Activated CD4-positive, alpha-beta T cell treated with anti-CD3 and anti-CD28 coated beads, Interleukin-2, amount 10 ng/mL, durations not matched to agents 24 days and 14 days (primary cell): ENCODE measurements around the gene ATP1B4. TPM values are rescaled to one million over a fixed set of nuclear protein-coding genes. Genes with fewer than 3 reads are reported as not detected.
A peak's percentile ranks its signal among the peaks of the same experiment; 100 is the strongest.

Experiments
- DNase-seq: peaks from one replicate; pipeline ENCODE4 v3.0.0; 2022
- H3K27ac Mint-ChIP-seq: one replicate; pipeline ENCODE4 v1.8.0; 2022; ENCODE audit warnings: mild to moderate bottlenecking, mixed read lengths
- H3K27me3 Mint-ChIP-seq: one replicate; pipeline ENCODE4 v1.8.0; 2022; ENCODE audit warnings: mixed read lengths
- H3K36me3 Mint-ChIP-seq: one replicate; pipeline ENCODE4 v1.8.0; 2022; ENCODE audit warnings: low read depth, mild to moderate bottlenecking, mixed read lengths
- H3K4me1 Mint-ChIP-seq: one replicate; pipeline ENCODE4 v1.8.0; 2021; ENCODE audit warnings: mixed read lengths
- H3K4me3 Mint-ChIP-seq: one replicate; pipeline ENCODE4 v1.8.0; 2022; ENCODE audit warnings: mild to moderate bottlenecking, moderate library complexity, mixed read lengths
- H3K9me3 Mint-ChIP-seq: one replicate; pipeline ENCODE4 v1.8.0; 2021; ENCODE audit warnings: mixed read lengths
- intact Hi-C: fragments of 100-400 bp; cut with micrococcal nuclease; formaldehyde crosslinking; loops from one replicate; pipeline ENCODE4 v1.15.1; 2023
- total RNA-seq: library from RNA; stranded (reverse); gene quantifications from 2 replicates; pipeline ENCODE4 v1.2.3, GENCODE V29; 2022

Gene ATP1B4
- total RNA-seq, 1 donor from 2014 or later = not detected

DNA sequence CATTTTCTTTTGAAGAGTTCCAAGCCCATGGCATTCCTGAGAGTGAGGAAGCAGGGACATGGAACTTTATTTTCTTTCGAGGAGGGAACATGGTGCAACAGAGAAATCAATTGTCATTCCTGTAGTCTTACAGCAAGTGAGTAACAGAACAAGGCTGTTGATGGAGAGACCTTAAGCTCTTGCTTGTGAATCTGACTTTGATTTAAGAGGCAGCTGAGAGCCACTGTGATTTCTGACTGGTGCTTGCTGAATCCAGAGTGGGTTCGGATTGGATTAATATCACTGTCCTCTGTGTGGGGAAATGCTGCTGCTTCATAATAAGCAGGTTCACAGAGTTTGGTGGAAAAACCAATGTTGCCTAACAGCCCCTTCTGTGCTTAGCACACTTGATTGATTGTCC lies 4.7 kb upstream of the ATP1B4 start:
- Mint-ChIP-seq H3K36me3 (no peaks in the 10 kb centered on the region), H3K27ac (no peak overlapping the region), H3K4me1 (no peaks in the 10 kb centered on the region), H3K27me3 (peaks cover 7% of the 10 kb centered on the region), H3K9me3 (no peaks in the 10 kb centered on the region), H3K4me3 (no peak overlapping the region)
- intact Hi-C loops = no loop called here
- no peak for DNase-seq

- Mint-ChIP-seq H3K9me3 (no peaks in the 10 kb centered on the region), H3K27ac (no peak overlapping the region), H3K4me1 (no peaks in the 10 kb centered on the region), H3K36me3 (no peaks in the 10 kb centered on the region), H3K4me3 (no peak overlapping the region), H3K27me3 (peaks cover 8% of the 10 kb centered on the region)
- no peak for DNase-seq
- intact Hi-C loops = no loop called here
Measured at GRCh38 chrX:120358737-120359456, 3.0 kb upstream of the ATP1B4 start.

DNA sequence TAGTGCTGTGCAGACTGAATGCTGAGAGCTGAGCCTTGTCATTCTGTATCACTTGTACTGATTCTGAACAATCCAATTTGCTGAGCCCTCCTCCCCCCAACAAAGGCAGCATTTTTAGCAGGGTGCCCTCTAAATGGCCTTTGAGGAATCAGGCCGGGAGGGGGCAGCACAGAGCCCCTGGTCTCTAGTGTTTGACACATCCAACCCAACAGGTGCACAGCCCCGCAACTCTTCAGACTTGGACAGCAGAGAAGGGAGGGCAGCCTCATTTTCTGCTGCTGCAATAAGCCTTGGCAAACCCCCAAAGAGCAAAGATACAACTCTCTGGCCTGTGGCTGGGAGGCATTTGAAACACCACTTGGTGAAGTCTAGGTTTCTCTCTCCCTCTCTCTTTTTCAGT lies 3.4 kb downstream of the ATP1B4 start:
- peak; percentile 81 for DNase-seq
- peaks cover 3% of the 10 kb centered on the region for H3K27me3 Mint-ChIP-seq
- no peaks in the 10 kb centered on the region for H3K36me3 Mint-ChIP-seq
- no peak overlapping the region for H3K4me3 Mint-ChIP-seq
- no peaks in the 10 kb centered on the region for H3K9me3 Mint-ChIP-seq
- H3K4me1 Mint-ChIP-seq = no peaks in the 10 kb centered on the region
- intact Hi-C loops = loop anchor here (10.0 kb wide), 1 partner anchor 89 kb away; no protein-coding TSS in a partner anchor
- H3K27ac Mint-ChIP-seq = no peak overlapping the region

DNA sequence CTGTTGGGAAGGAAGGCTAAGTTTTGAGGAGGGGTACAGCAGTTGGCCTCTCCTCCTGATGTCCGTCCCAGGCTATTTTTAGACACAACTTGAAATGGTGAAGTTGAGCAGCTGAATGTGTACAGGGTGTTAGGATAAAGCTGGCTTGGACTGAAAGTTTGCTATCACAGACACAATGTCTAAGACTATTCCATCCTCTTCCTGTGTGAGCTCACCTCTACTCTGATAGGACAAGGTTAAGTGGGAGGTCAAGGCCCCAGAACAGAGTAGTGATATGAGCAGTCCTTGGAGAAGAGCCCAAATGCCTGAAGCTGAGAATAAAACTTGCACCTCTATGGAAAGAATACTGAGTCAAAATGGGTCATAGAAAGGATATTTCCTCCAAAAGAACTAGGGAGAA lies 4.1 kb downstream of the ATP1B4 start:
- DNase-seq = no peak
- intact Hi-C loops = loop anchor here (10.0 kb wide), 1 partner anchor 89 kb away; no protein-coding TSS in a partner anchor
- H3K36me3 Mint-ChIP-seq = no peaks in the 10 kb centered on the region
- H3K4me1 Mint-ChIP-seq = no peaks in the 10 kb centered on the region
- H3K9me3 Mint-ChIP-seq = no peaks in the 10 kb centered on the region
- peaks cover 3% of the 10 kb centered on the region for H3K27me3 Mint-ChIP-seq
- no peak overlapping the region for H3K27ac Mint-ChIP-seq
- H3K4me3 Mint-ChIP-seq = no peak overlapping the region

DNA sequence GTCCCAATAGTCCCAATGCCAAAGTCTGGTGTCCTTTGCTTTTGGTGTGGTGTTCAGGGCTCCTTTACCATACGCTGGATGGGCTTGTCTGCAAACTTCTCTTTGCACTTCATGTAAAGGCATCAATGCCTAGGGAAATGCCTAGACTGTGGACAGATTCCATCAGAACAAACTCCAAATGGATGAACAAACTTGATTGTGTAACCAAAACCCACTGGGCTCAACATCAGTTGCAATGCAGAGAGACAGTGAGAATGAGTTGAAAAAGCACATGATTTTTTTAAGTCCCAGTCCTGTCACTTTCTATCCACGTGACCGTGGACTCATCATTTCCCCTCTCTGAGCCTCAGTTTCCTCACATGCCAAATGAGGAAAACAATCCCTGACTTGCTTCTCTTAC lies 4.9 kb downstream of the ATP1B4 start:
- H3K27me3 Mint-ChIP-seq = peaks cover 3% of the 10 kb centered on the region
- no peak for DNase-seq
- intact Hi-C loops = loop anchor here (10.0 kb wide), 1 partner anchor 88 kb away; no protein-coding TSS in a partner anchor

GRCh38 chrX:120367402-120368109 lies 5.7 kb downstream of the ATP1B4 start:
- H3K4me3 Mint-ChIP-seq = no peak overlapping the region
- H3K4me1 Mint-ChIP-seq = no peaks in the 10 kb centered on the region
- DNase-seq = no peak
- intact Hi-C loops = loop anchor here (10.0 kb wide), 1 partner anchor 87 kb away; no protein-coding TSS in a partner anchor
- H3K27me3 Mint-ChIP-seq = peaks cover 3% of the 10 kb centered on the region
- H3K36me3 Mint-ChIP-seq = no peaks in the 10 kb centered on the region
- no peaks in the 10 kb centered on the region for H3K9me3 Mint-ChIP-seq
- no peak overlapping the region for H3K27ac Mint-ChIP-seq

More for the DNA sequence above, 4.9 kb downstream of the ATP1B4 start:
- no peak overlapping the region for H3K27ac Mint-ChIP-seq
- H3K9me3 Mint-ChIP-seq = no peaks in the 10 kb centered on the region
- no peaks in the 10 kb centered on the region for H3K36me3 Mint-ChIP-seq
- H3K4me1 Mint-ChIP-seq = no peaks in the 10 kb centered on the region
- H3K4me3 Mint-ChIP-seq = no peak overlapping the region

GRCh38 chrX:120372667-120373370 lies 10.9 kb downstream of the ATP1B4 start:
- Mint-ChIP-seq H3K27ac (no peak overlapping the region), H3K4me1 (no peaks in the 10 kb centered on the region), H3K9me3 (no peaks in the 10 kb centered on the region), H3K4me3 (no peak overlapping the region), H3K36me3 (no peaks in the 10 kb centered on the region), H3K27me3 (no peaks in the 10 kb centered on the region)
- intact Hi-C loops = no loop called here
- DNase-seq = no peak

- no peak overlapping the region for H3K27ac Mint-ChIP-seq
- no peaks in the 10 kb centered on the region for H3K9me3 Mint-ChIP-seq
- peaks cover 8% of the 10 kb centered on the region for H3K27me3 Mint-ChIP-seq
- no peak for DNase-seq
- H3K4me1 Mint-ChIP-seq = no peaks in the 10 kb centered on the region
- H3K36me3 Mint-ChIP-seq = no peaks in the 10 kb centered on the region
- intact Hi-C loops = no loop called here
- H3K4me3 Mint-ChIP-seq = no peak overlapping the region
Measured at GRCh38 chrX:120377179-120377578, 15.3 kb downstream of the ATP1B4 start.

GRCh38 chrX:120377715-120378114 lies 15.8 kb downstream of the ATP1B4 start:
- no peak for DNase-seq
- H3K27ac Mint-ChIP-seq = no peak overlapping the region
- no peak overlapping the region for H3K4me3 Mint-ChIP-seq
- H3K4me1 Mint-ChIP-seq = no peaks in the 10 kb centered on the region
- H3K36me3 Mint-ChIP-seq = no peaks in the 10 kb centered on the region
- intact Hi-C loops = no loop called here
- H3K9me3 Mint-ChIP-seq = no peaks in the 10 kb centered on the region
- peaks cover 8% of the 10 kb centered on the region for H3K27me3 Mint-ChIP-seq

DNA sequence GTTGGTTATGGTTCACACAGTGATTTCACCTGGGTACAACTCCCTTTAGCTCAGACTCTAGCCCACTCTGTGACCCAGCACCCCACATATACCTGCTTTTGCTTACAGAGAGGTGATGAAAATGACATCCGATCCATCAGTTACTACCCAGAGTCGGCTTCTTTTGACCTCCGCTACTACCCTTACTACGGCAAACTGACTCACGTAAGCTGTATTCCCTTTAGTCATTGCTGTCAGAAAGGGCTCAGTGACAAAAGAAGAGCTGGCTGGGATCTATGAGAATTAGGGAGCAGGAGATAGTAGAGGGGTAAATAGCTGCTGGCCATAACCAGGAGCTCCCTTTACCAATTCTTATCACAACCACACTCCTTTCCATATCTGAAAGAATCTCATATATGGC lies 16.7 kb downstream of the ATP1B4 start:
- intact Hi-C loops = no loop called here
- H3K4me3 Mint-ChIP-seq = no peak overlapping the region
- H3K27me3 Mint-ChIP-seq = peaks cover 8% of the 10 kb centered on the region
- no peak for DNase-seq
- no peaks in the 10 kb centered on the region for H3K36me3 Mint-ChIP-seq
- no peak overlapping the region for H3K27ac Mint-ChIP-seq
- H3K9me3 Mint-ChIP-seq = no peaks in the 10 kb centered on the region
- no peaks in the 10 kb centered on the region for H3K4me1 Mint-ChIP-seq

GRCh38 chrX:120379937-120380681 lies 18.2 kb downstream of the ATP1B4 start:
- Mint-ChIP-seq H3K27me3 (peaks cover 8% of the 10 kb centered on the region), H3K36me3 (no peaks in the 10 kb centered on the region), H3K4me1 (no peaks in the 10 kb centered on the region), H3K4me3 (no peak overlapping the region), H3K9me3 (no peaks in the 10 kb centered on the region), H3K27ac (no peak overlapping the region)
- intact Hi-C loops = loop anchor here (5.0 kb wide), 2 partner anchors 77 to 97 kb away; no protein-coding TSS in a partner anchor
- DNase-seq = no peak

GRCh38 chrX:120380699-120381098 lies 18.8 kb downstream of the ATP1B4 start:
- Mint-ChIP-seq H3K4me3 (no peak overlapping the region), H3K27me3 (peaks cover 8% of the 10 kb centered on the region), H3K9me3 (no peaks in the 10 kb centered on the region), H3K27ac (no peak overlapping the region), H3K36me3 (no peaks in the 10 kb centered on the region), H3K4me1 (no peaks in the 10 kb centered on the region)
- peak; percentile 74 for DNase-seq
- intact Hi-C loops = loop anchor here (5.0 kb wide), 2 partner anchors 77 to 97 kb away; no protein-coding TSS in a partner anchor

GRCh38 chrX:120401301-120401700 lies 39.4 kb downstream of the ATP1B4 start:
- Mint-ChIP-seq H3K9me3 (no peaks in the 10 kb centered on the region), H3K36me3 (no peaks in the 10 kb centered on the region), H3K4me3 (no peak overlapping the region), H3K4me1 (no peaks in the 10 kb centered on the region), H3K27ac (no peak overlapping the region), H3K27me3 (peaks cover 3% of the 10 kb centered on the region)
- intact Hi-C loops = no loop called here
- no peak for DNase-seq
